Mononuclear cell (primary cell): Measurements from ENCODE around the gene S100PBP. TPM values are rescaled to one million over a fixed set of nuclear protein-coding genes. Genes with fewer than 3 reads are reported as not detected.
"Not testable (repeated sequence)": the region's sequence is repeated elsewhere in the genome, so short reads cannot be mapped to it uniquely, and the experiment has no call there.

Experiments used
- H3K27me3 ChIP-seq: 2 replicates; pipeline ENCODE4 v1.6.0; 2011; ENCODE audit warnings: low read length, control low read depth; ENCODE audit not compliant: insufficient read depth
- H3K4me1 ChIP-seq: 2 replicates; pipeline ENCODE4 v1.5.1; 2011; ENCODE audit warnings: mild to moderate bottlenecking, low read length, control low read depth; ENCODE audit not compliant: insufficient read depth
- H3K4me3 ChIP-seq: 2 replicates; pipeline ENCODE4 v1.5.1; 2011; ENCODE audit warnings: mild to moderate bottlenecking, low read length, moderate library complexity
- H3K9me3 ChIP-seq: 2 replicates; pipeline ENCODE4 v1.5.1; 2011; ENCODE audit warnings: low read depth, mild to moderate bottlenecking, control low read depth, low read length
- total RNA-seq: library from RNA; depleted of rRNA; stranded (reverse); fragments of >200 nt; gene quantifications from one replicate; pipeline ENCODE4 v1.2.3, GENCODE V29; 2012

The S100PBP gene
- total RNA-seq, 1 donor, result 18.5 TPM

GRCh38 chr1:32900956-32901822 is 83.7 kb downstream of the S100PBP start, which contains the start of gene TMEM54:
Gene TMEM54 (minus strand): TSS chr1:32901389. CDS start chr1:32901238, 151 bp downstream.
- no peaks in the 10 kb centered on the region for H3K9me3 ChIP-seq
- peaks cover 7% of the 10 kb centered on the region for H3K4me1 ChIP-seq
- peaks cover 34% of the 10 kb centered on the region for H3K27me3 ChIP-seq
- no peak within 1 kb of the TSS for H3K4me3 ChIP-seq

GRCh38 chr1:32901823-32902534 is 84.5 kb downstream of the S100PBP start:
- H3K4me1 ChIP-seq, result peaks cover 7% of the 10 kb centered on the region
- H3K27me3 ChIP-seq, result peaks cover 34% of the 10 kb centered on the region
- H3K4me3 ChIP-seq, result no peak overlapping the region
- H3K9me3 ChIP-seq, result no peaks in the 10 kb centered on the region

- peaks cover 36% of the 10 kb centered on the region for H3K27me3 ChIP-seq
Observed at GRCh38 chr1:32902535-32902920, 85.1 kb downstream of the S100PBP start.

GRCh38 chr1:32903991-32904785 is 86.7 kb downstream of the S100PBP start:
- no peaks in the 10 kb centered on the region for H3K9me3 ChIP-seq
- peaks cover 41% of the 10 kb centered on the region for H3K27me3 ChIP-seq
- H3K4me3 ChIP-seq, result no peak overlapping the region
- H3K4me1 ChIP-seq, result peaks cover 7% of the 10 kb centered on the region

More at GRCh38 chr1:32902535-32902920, 85.1 kb downstream of the S100PBP start:
- no peak overlapping the region for H3K4me3 ChIP-seq
- peaks cover 7% of the 10 kb centered on the region for H3K4me1 ChIP-seq
- H3K9me3 ChIP-seq, result no peaks in the 10 kb centered on the region

DNA sequence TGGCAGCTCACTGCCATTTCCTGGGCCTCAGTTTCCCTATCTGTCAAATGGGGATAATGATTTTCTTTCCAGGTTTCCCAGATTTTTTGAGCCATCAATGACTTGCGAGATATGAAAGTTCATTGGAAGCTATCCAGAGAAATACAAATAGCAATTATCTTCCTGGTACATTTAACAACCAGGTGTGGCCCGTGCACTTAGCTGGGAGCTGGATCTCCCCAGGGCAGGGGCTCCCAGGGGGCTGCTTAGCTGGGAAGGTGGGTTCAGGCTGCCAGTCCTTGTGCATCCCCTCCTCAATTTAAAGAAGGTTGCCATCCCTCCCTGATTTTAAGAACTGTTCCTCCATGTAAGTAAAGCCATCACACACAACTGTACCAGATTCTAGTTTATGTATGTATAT is 87.3 kb downstream of the S100PBP start:
- no peak overlapping the region for H3K4me3 ChIP-seq
- H3K4me1 ChIP-seq, result peaks cover 7% of the 10 kb centered on the region
- no peaks in the 10 kb centered on the region for H3K9me3 ChIP-seq
- H3K27me3 ChIP-seq, result peaks cover 36% of the 10 kb centered on the region

GRCh38 chr1:32905588-32905987 is 88.1 kb downstream of the S100PBP start:
- H3K27me3 ChIP-seq, result peaks cover 30% of the 10 kb centered on the region
- H3K4me3 ChIP-seq, H3K9me3 ChIP-seq, H3K4me1 ChIP-seq: not testable (repeated sequence)

DNA sequence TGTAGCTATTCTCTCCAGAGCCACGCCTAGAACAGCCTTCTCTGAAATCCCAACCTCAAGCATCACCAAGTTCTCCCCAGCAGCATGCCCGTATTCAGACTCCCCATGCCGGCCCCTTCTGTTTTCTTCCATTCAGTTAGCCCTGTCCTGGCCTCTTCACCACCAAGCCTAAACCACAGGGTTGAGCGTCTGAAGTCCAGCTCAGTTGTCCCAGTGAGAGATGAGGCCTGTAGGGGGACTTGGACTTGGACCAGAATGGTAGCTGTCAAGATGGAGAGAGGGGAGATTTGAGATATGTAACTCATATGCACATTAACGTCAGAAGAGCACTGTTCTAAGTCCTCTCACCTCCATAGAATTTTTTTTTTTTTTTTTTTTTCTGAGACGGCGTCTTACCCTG is 89.2 kb downstream of the S100PBP start:
- Histone ChIP-seq H3K27me3 (peaks cover 23% of the 10 kb centered on the region), H3K9me3 (no peaks in the 10 kb centered on the region), H3K4me1 (no peaks in the 10 kb centered on the region), H3K4me3 (no peak overlapping the region)

DNA sequence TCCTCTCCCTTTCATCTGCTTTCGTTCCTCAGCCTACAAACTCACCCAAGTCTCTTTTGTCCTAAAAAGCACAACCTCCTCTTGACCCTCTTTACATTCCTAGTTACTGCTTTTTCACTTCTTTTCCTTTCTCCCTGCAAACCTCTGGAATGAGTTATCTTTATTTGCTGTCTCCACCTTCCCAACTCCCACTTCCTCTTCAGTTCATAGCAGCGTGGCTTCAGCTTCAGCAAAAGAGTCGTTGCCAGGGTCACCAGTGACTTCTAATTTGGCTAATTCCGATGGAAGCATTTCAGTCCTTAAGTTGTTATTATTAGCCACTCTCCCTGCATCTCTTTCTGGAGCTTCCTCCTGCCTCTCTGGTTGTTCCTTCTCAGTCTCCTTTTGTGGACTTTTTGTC is 90.0 kb downstream of the S100PBP start:
- Histone ChIP-seq H3K9me3 (no peaks in the 10 kb centered on the region), H3K4me1 (no peaks in the 10 kb centered on the region), H3K4me3 (no peak overlapping the region), H3K27me3 (peaks cover 17% of the 10 kb centered on the region)

Other genes with a start within 250 kb of the S100PBP start
- gene ZBTB8OS, start 167.1 kb upstream of the S100PBP start, total RNA-seq, result 34.5 TPM
- 106 TPM for gene RBBP4, start 166.4 kb upstream of the S100PBP start, total RNA-seq
- gene SYNC, start 114.9 kb upstream of the S100PBP start, total RNA-seq, result 0.10 TPM
- gene YARS1, start 295 bp upstream of the S100PBP start, total RNA-seq, result 88.7 TPM
- gene FNDC5, start 53.3 kb downstream of the S100PBP start, total RNA-seq, result 0.10 TPM
- gene HPCA, start 68.8 kb downstream of the S100PBP start, total RNA-seq, result not detected
- gene TMEM54, start 83.7 kb downstream of the S100PBP start, total RNA-seq, result not detected
- gene RNF19B, start 147.2 kb downstream of the S100PBP start, total RNA-seq, result 69.0 TPM
- 29.1 TPM for gene AK2, start 219.2 kb downstream of the S100PBP start, total RNA-seq